Smooth muscle cell (in vitro differentiated cells): ENCODE results near the gene ZSWIM6. TPM values are rescaled to one million over a fixed set of nuclear protein-coding genes. Genes with fewer than 3 reads are reported as not detected.

ENCODE experiments used
- DNase-seq: peaks from one replicate; lab custom pipeline; 2025; ENCODE audit not compliant: unreplicated experiment; lab: John Stamatoyannopoulos, UW
- H2AFZ ChIP-seq: fragments of 200-600 bp; sonication (generic); 2 replicates; pipeline ENCODE4 v1.6.0; 2016; ENCODE audit warnings: antibody characterized with exemption, low read depth, mild to moderate bottlenecking
- H3F3A ChIP-seq: fragments of 200-600 bp; sonication (generic); 2 replicates; pipeline ENCODE4 v1.6.0; 2017; ENCODE audit warnings: antibody characterized with exemption, low read depth
- H3K27ac ChIP-seq: fragments of 200-600 bp; sonication (generic); 2 replicates; pipeline ENCODE4 v1.5.1; 2016; ENCODE audit warnings: low read depth, mild to moderate bottlenecking
- H3K27me3 ChIP-seq: fragments of 200-600 bp; sonication (generic); 2 replicates; pipeline ENCODE4 v1.6.1; 2016; ENCODE audit warnings: low read depth, mild to moderate bottlenecking
- H3K36me3 ChIP-seq: fragments of 200-600 bp; sonication (generic); 2 replicates; pipeline ENCODE4 v1.5.1; 2016; ENCODE audit warnings: low read depth
- H3K4me1 ChIP-seq: fragments of 200-600 bp; sonication (generic); 2 replicates; pipeline ENCODE4 v1.5.1; 2016; ENCODE audit warnings: low read depth
- H3K4me2 ChIP-seq: fragments of 200-600 bp; sonication (generic); 2 replicates; pipeline ENCODE4 v1.6.0; 2016; ENCODE audit warnings: mild to moderate bottlenecking
- H3K4me3 ChIP-seq: fragments of 200-600 bp; sonication (generic); 2 replicates; pipeline ENCODE4 v1.5.1; 2016; ENCODE audit warnings: mild to moderate bottlenecking
- H3K79me2 ChIP-seq: fragments of 200-600 bp; sonication (generic); 2 replicates; pipeline ENCODE4 v1.6.0; 2016; ENCODE audit warnings: low read depth, mild to moderate bottlenecking
- H3K9ac ChIP-seq: fragments of 200-600 bp; sonication (generic); 2 replicates; pipeline ENCODE4 v1.6.0; 2016; ENCODE audit warnings: low read depth
- H3K9me3 ChIP-seq: fragments of 200-600 bp; sonication (generic); replicated peaks from 2 replicates; pipeline ENCODE4 v1.5.1; 2016; ENCODE audit warnings: low read depth
- H4K20me1 ChIP-seq: fragments of 200-600 bp; sonication (generic); 2 replicates; pipeline ENCODE4 v1.6.0; 2016; ENCODE audit warnings: low read depth
- CTCF ChIP-seq: fragments of 200-600 bp; sonication (generic); IDR thresholded peaks from 2 replicates; pipeline ENCODE4 v1.5.1; 2017; ENCODE audit warnings: borderline replicate concordance, mild to moderate bottlenecking, antibody characterized with exemption; ENCODE audit not compliant: insufficient read depth, poor library complexity, severe bottlenecking
- WGBS: methylation state at CpG from one replicate; pipeline ENCODE4 v1.1.7; 2016; ENCODE audit warnings: low lambda C conversion rate; 5-methylcytosine and 5-hydroxymethylcytosine counted together
- polyA plus RNA-seq: library from polyadenylated mRNA; unstranded; fragments of >200 nt; fragmentation: Nextera tagmentation; extraction: Ambion mirVana; gene quantifications from 2 replicates; pipeline ENCODE4 v1.2.1, GENCODE V29; 2016
- total RNA-seq: library from RNA; depleted of rRNA; stranded (reverse); fragments of >200 nt; gene quantifications from 2 replicates; pipeline ENCODE4 v1.2.3, GENCODE V29; 2014

Gene ZSWIM6
- total and polyA plus RNA-seq, 2 experiments from 2014 or later: 9.1 to 25.5 TPM

GRCh38 chr5:61534481-61535267 is 202.6 kb downstream of the ZSWIM6 start:
- no peak overlapping the region for H3K9ac ChIP-seq
- H3F3A ChIP-seq: no peaks in the 10 kb centered on the region
- no peaks in the 10 kb centered on the region for H3K27me3 ChIP-seq
- H4K20me1 ChIP-seq: peaks cover 12% of the 10 kb centered on the region
- no peak for TF ChIP-seq CTCF
- no peak overlapping the region for H3K4me2 ChIP-seq
- DNase-seq: no peak
- H3K4me1 ChIP-seq: no peaks in the 10 kb centered on the region
- no peak overlapping the region for H3K4me3 ChIP-seq
- H3K9me3 ChIP-seq: no peaks in the 10 kb centered on the region
- peaks cover 4% of the 10 kb centered on the region for H3K79me2 ChIP-seq
- peaks cover 36% of the 10 kb centered on the region for H3K36me3 ChIP-seq
- H3K27ac ChIP-seq: no peak overlapping the region
- 96% methylated on average over 5 of the region's 5 CpGs for WGBS
- no peak overlapping the region for H2AFZ ChIP-seq

GRCh38 chr5:61535828-61536227 is 203.8 kb downstream of the ZSWIM6 start:
- H3K27ac ChIP-seq: no peak overlapping the region
- H3K4me3 ChIP-seq: no peak overlapping the region
- TF ChIP-seq CTCF: no peak
- H3K4me1 ChIP-seq: no peaks in the 10 kb centered on the region
- H3K4me2 ChIP-seq: no peak overlapping the region
- peaks cover 39% of the 10 kb centered on the region for H3K36me3 ChIP-seq
- H2AFZ ChIP-seq: no peak overlapping the region
- WGBS: 97% methylated on average over 7 of the region's 7 CpGs
- DNase-seq: no peak
- no peaks in the 10 kb centered on the region for H3F3A ChIP-seq
- H3K9me3 ChIP-seq: no peaks in the 10 kb centered on the region
- H4K20me1 ChIP-seq: peaks cover 9% of the 10 kb centered on the region
- H3K9ac ChIP-seq: no peak overlapping the region
- no peaks in the 10 kb centered on the region for H3K27me3 ChIP-seq
- peaks cover 4% of the 10 kb centered on the region for H3K79me2 ChIP-seq

- Histone ChIP-seq H4K20me1 (peaks cover 6% of the 10 kb centered on the region), H3K27me3 (no peaks in the 10 kb centered on the region), H3K4me2 (no peak overlapping the region), H3K27ac (no peak overlapping the region), H3K4me1 (no peaks in the 10 kb centered on the region), H3K9ac (no peak overlapping the region), H3F3A (no peaks in the 10 kb centered on the region), H3K4me3 (no peak overlapping the region), H2AFZ (no peak overlapping the region), H3K9me3 (no peaks in the 10 kb centered on the region), H3K79me2 (peaks cover 4% of the 10 kb centered on the region), H3K36me3 (peaks cover 41% of the 10 kb centered on the region)
- DNase-seq: no peak
- 100% methylated on average over 1 of the region's 1 CpG for whole genome bisulfite sequencing
- TF ChIP-seq CTCF: no peak
Measured at GRCh38 chr5:61536922-61537321, 204.9 kb downstream of the ZSWIM6 start.
